ENCODE data around the gene NUP214.
"Not testable (repeated sequence)": the region's sequence is repeated elsewhere in the genome, so short reads cannot be mapped to it uniquely, and the experiment has no call there.

GRCh38 chr9:131271016-131271273 lies 145.6 kb downstream of the NUP214 start:
- not testable (repeated sequence) for TF ChIP-seq CTCF (conservative IDR thresholded peaks at IDR 0.05; ENCODE audit: low read depth, low read length); EZH2 (IDR thresholded peaks at IDR 0.05; ENCODE audit: borderline replicate concordance, low read depth, low read length, poor library complexity, severe bottlenecking)
